HG03565 (cell line): Measurements from ENCODE around the gene GATAD2A.
"Not testable (repeated sequence)": the region's sequence is repeated elsewhere in the genome, so short reads cannot be mapped to it uniquely, and the experiment has no call there.

Experiments
- ATAC-seq: cut with Tn5 transposase; IDR thresholded peaks from one replicate; pipeline ENCODE4 v1.9.1; 2021; ENCODE audit warnings: mild to moderate bottlenecking, moderate library complexity; ENCODE audit not compliant: unreplicated experiment

Gene GATAD2A

GRCh38 chr19:19388568-19389555 is 16.6 kb upstream of the GATAD2A start:
- ATAC-seq, result no peak

GRCh38 chr19:19389683-19390082 is 15.8 kb upstream of the GATAD2A start:
- not testable (repeated sequence) for ATAC-seq

GRCh38 chr19:19394333-19394732 is 11.1 kb upstream of the GATAD2A start:
- not testable (repeated sequence) for ATAC-seq

- ATAC-seq, result no peak
Measured at GRCh38 chr19:19399733-19400433, 5.6 kb upstream of the GATAD2A start.

- no peak for ATAC-seq
Measured at GRCh38 chr19:19402656-19403372, 2.7 kb upstream of the GATAD2A start.

GRCh38 chr19:19403373-19403901 is 2.0 kb upstream of the GATAD2A start:
- ATAC-seq, result no peak

- no peak for ATAC-seq
Measured at GRCh38 chr19:19405971-19406877, 749 bp downstream of the GATAD2A start.

- no peak for ATAC-seq
Measured at GRCh38 chr19:19406878-19407632, 1.6 kb downstream of the GATAD2A start.

GRCh38 chr19:19407633-19407930 is 2.1 kb downstream of the GATAD2A start:
- ATAC-seq, result no peak

- no peak for ATAC-seq
Measured at GRCh38 chr19:19409205-19409604, 3.7 kb downstream of the GATAD2A start.

GRCh38 chr19:19409631-19410030 is 4.2 kb downstream of the GATAD2A start:
- ATAC-seq, result no peak

GRCh38 chr19:19410553-19411550 is 5.4 kb downstream of the GATAD2A start:
- ATAC-seq, result peak; percentile 38

- ATAC-seq, result no peak
Measured at GRCh38 chr19:19416280-19416679, 10.8 kb downstream of the GATAD2A start.

- no peak for ATAC-seq
Measured at GRCh38 chr19:19417046-19417445, 11.6 kb downstream of the GATAD2A start.

GRCh38 chr19:19417628-19418245 is 12.3 kb downstream of the GATAD2A start:
- no peak for ATAC-seq

- ATAC-seq, result no peak
Measured at GRCh38 chr19:19418555-19419260, 13.2 kb downstream of the GATAD2A start.
